CD14-positive monocyte (primary cell): ENCODE results near the gene KIF4A. TPM values are rescaled to one million over a fixed set of nuclear protein-coding genes. Genes with fewer than 3 reads are reported as not detected.

ENCODE experiments used
- DNase-seq, 3 donors: peaks; one replicate each; pipeline ENCODE4 v3.0.0-alpha.2; 2011 to 2022
- H2AFZ ChIP-seq: 2 replicates; pipeline ENCODE4 v1.6.0; 2012; ENCODE audit warnings: mild to moderate bottlenecking, low read depth, low read length, inconsistent platforms; ENCODE audit not compliant: insufficient read depth, poor library complexity, severe bottlenecking
- H3K27ac ChIP-seq, 2 donors: 1 replicate in 1 of 2; 2 replicates in 1 of 2; pipeline ENCODE4 v1.5.1; 2012 to 2013; ENCODE audit warnings: low read length in 2 of 2, control low read depth in 1 of 2, inconsistent platforms in 1 of 2, low read depth in 1 of 2, mild to moderate bottlenecking in 1 of 2
- H3K27me3 ChIP-seq, 2 donors: one replicate each; pipeline versions ENCODE4 v1.6.0 to v1.6.1; 2011 to 2013; ENCODE audit warnings: low read length in 2 of 2; ENCODE audit not compliant: control insufficient read depth in 2 of 2, insufficient read depth in 2 of 2
- H3K36me3 ChIP-seq, 2 donors: replicated peaks in 1 of 2; 1 replicate in 1 of 2; 2 replicates in 1 of 2; pipeline versions ENCODE4 v1.5.1 to v1.6.1; 2012 to 2013; ENCODE audit warnings: low read length in 2 of 2, control low read depth in 1 of 2, inconsistent platforms in 1 of 2, mild to moderate bottlenecking in 1 of 2; ENCODE audit not compliant: insufficient read depth in 2 of 2, control insufficient read depth in 1 of 2
- H3K4me1 ChIP-seq, 2 donors: 1 replicate in 1 of 2; 2 replicates in 1 of 2; pipeline versions ENCODE4 v1.5.1 to v1.6.1; 2012 to 2013; ENCODE audit warnings: low read length in 2 of 2, control low read depth in 1 of 2, inconsistent platforms in 1 of 2, mild to moderate bottlenecking in 1 of 2, moderate library complexity in 1 of 2; ENCODE audit not compliant: insufficient read depth in 2 of 2, control insufficient read depth in 1 of 2
- H3K4me2 ChIP-seq: replicated peaks from 2 replicates; pipeline ENCODE3; 2012; ENCODE audit warnings: low read length, moderate library complexity, mild to moderate bottlenecking; ENCODE audit not compliant: poor library complexity, severe bottlenecking; ENCODE audit errors: extremely low read depth
- H3K4me3 ChIP-seq, 3 experiments: fragments of 200-600 bp in 1 of 3; sonication (generic) in 1 of 3; replicated peaks in 1 of 3; 1 replicate in 2 of 3; 2 replicates in 1 of 3; pipeline ENCODE4 v1.5.1; 2011 to 2013; ENCODE audit warnings: low read length in 3 of 3, mild to moderate bottlenecking in 3 of 3, control low read depth in 2 of 3, low read depth in 2 of 3, inconsistent platforms in 1 of 3, moderate library complexity in 1 of 3
- H3K79me2 ChIP-seq: 2 replicates; pipeline ENCODE4 v1.6.0; 2012; ENCODE audit warnings: mild to moderate bottlenecking, control low read depth, inconsistent platforms, low read length, moderate library complexity; ENCODE audit not compliant: insufficient read depth
- H3K9ac ChIP-seq: 2 replicates; pipeline ENCODE4 v1.6.0; 2017; ENCODE audit warnings: low read length, mild to moderate bottlenecking; ENCODE audit not compliant: insufficient read depth, poor library complexity, severe bottlenecking
- H3K9me3 ChIP-seq, 2 donors: replicated peaks in 1 of 2; 1 replicate in 1 of 2; 2 replicates in 1 of 2; pipeline versions ENCODE4 v1.5.1 to v1.6.1; 2012 to 2013; ENCODE audit warnings: low read length in 2 of 2, control low read depth in 1 of 2; ENCODE audit not compliant: control insufficient read depth in 1 of 2, insufficient read depth in 1 of 2
- H4K20me1 ChIP-seq: 2 replicates; pipeline ENCODE4 v1.6.0; 2012; ENCODE audit warnings: mild to moderate bottlenecking, low read length, control low read depth, moderate library complexity; ENCODE audit not compliant: insufficient read depth
- H3K27ac Mint-ChIP-seq, 7 donors: one replicate each; pipeline ENCODE4 v1.8.0; 2020; ENCODE audit warnings: mild to moderate bottlenecking in 7 of 7, mixed read lengths in 7 of 7, moderate library complexity in 6 of 7, inconsistent platforms in 2 of 7
- H3K27me3 Mint-ChIP-seq, 3 donors: one replicate each; pipeline ENCODE4 v1.8.0; 2021 to 2022; ENCODE audit warnings: low read depth in 3 of 3, mild to moderate bottlenecking in 3 of 3, mixed read lengths in 3 of 3, moderate library complexity in 3 of 3, inconsistent platforms in 1 of 3
- H3K36me3 Mint-ChIP-seq, 2 donors: one replicate each; pipeline ENCODE4 v1.8.0; 2020; ENCODE audit warnings: mixed read lengths in 2 of 2, inconsistent platforms in 1 of 2, mild to moderate bottlenecking in 1 of 2
- H3K4me1 Mint-ChIP-seq: one replicate; pipeline ENCODE4 v1.8.0; 2020; ENCODE audit warnings: mild to moderate bottlenecking, mixed read lengths
- H3K4me3 Mint-ChIP-seq, 2 donors: one replicate each; pipeline ENCODE4 v1.8.0; 2020; ENCODE audit warnings: mild to moderate bottlenecking in 2 of 2, mixed read lengths in 2 of 2, moderate library complexity in 1 of 2
- H3K9me3 Mint-ChIP-seq, 7 donors: one replicate each; pipeline ENCODE4 v1.8.0; 2020 to 2022; ENCODE audit warnings: mixed read lengths in 7 of 7, mild to moderate bottlenecking in 6 of 7, moderate library complexity in 6 of 7, inconsistent platforms in 2 of 7
- WGBS: methylation state at CpG from one replicate; pipeline ENCODE4 v1.1.5; 2013; ENCODE audit warnings: missing lambda C conversion rate; ENCODE audit not compliant: insufficient coverage; 5-methylcytosine and 5-hydroxymethylcytosine counted together
- intact Hi-C, 2 donors: fragments of 100-400 bp; cut with micrococcal nuclease; formaldehyde crosslinking; loops; one replicate each; pipeline versions ENCODE4 v1.15.0 to v1.15.1; 2023
- polyA plus RNA-seq, 3 donors: library from polyadenylated mRNA; depleted of rRNA in 1 of 3; unstranded in 2 of 3; stranded (reverse) in 1 of 3; fragments of 300-500 nt in 2 of 3; fragments of >200 nt in 1 of 3; fragmentation: Illumina TruSeq in 2 of 3; gene quantifications; 1 replicate in 2 of 3; 2 replicates in 1 of 3; pipeline ENCODE4 v1.2.3, GENCODE V29; 2012 to 2021
- TF ChIP-seq, protein P1 (sequence below): fragments of 200-600 bp; IDR thresholded peaks from one replicate; pipeline ENCODE4 v1.8.0; 2022; ENCODE audit warnings: antibody characterized with exemption, mild to moderate bottlenecking

The KIF4A gene
- polyA plus RNA-seq, 3 donors, result 0.03 TPM; not detected in 2

GRCh38 chrX:70281951-70282350, 8.0 kb upstream of the KIF4A start, which contains the start of gene RAB41:
RAB41 (plus strand) TSS chrX:70282172; CDS start chrX:70282218, 46 bp downstream.
- H3K4me1 Mint-ChIP-seq, result no peaks in the 10 kb centered on the region
- Histone ChIP-seq H3K4me2 (no peak within 1 kb of the TSS), H3K4me1 (no peaks in the 10 kb centered on the region), H2AFZ (no peak within 1 kb of the TSS), H3K36me3 (peaks cover 3 to 14% of the 10 kb centered on the region in 2 donors), H3K27me3 (no peaks in the 10 kb centered on the region), H3K79me2 (no peaks in the 10 kb centered on the region), H3K9ac (no peak within 1 kb of the TSS), H3K27ac (no peak within 1 kb of the TSS), H4K20me1 (no peaks in the 10 kb centered on the region), H3K4me3 (no peak within 1 kb of the TSS), H3K9me3 (no peaks in the 10 kb centered on the region)
- TF ChIP-seq, protein P1, sequence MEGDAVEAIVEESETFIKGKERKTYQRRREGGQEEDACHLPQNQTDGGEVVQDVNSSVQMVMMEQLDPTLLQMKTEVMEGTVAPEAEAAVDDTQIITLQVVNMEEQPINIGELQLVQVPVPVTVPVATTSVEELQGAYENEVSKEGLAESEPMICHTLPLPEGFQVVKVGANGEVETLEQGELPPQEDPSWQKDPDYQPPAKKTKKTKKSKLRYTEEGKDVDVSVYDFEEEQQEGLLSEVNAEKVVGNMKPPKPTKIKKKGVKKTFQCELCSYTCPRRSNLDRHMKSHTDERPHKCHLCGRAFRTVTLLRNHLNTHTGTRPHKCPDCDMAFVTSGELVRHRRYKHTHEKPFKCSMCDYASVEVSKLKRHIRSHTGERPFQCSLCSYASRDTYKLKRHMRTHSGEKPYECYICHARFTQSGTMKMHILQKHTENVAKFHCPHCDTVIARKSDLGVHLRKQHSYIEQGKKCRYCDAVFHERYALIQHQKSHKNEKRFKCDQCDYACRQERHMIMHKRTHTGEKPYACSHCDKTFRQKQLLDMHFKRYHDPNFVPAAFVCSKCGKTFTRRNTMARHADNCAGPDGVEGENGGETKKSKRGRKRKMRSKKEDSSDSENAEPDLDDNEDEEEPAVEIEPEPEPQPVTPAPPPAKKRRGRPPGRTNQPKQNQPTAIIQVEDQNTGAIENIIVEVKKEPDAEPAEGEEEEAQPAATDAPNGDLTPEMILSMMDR, result no peak
- peaks cover 0 to 2% (median 1%) of the 10 kb centered on the region in 3 donors for H3K27me3 Mint-ChIP-seq
- intact Hi-C loops, result no loop called here
- peak within 1 kb of the TSS in 1 of 2 donors; percentile 27 for H3K4me3 Mint-ChIP-seq
- no peak for DNase-seq
- WGBS, result 97% methylated on average over 11 of the region's 21 CpGs
- peaks cover 16 to 31% of the 10 kb centered on the region in 2 donors for H3K36me3 Mint-ChIP-seq
- peaks cover 0 to 6% (median 1%) of the 10 kb centered on the region in 7 donors for H3K9me3 Mint-ChIP-seq
- no peak within 1 kb of the TSS for H3K27ac Mint-ChIP-seq

DNA sequence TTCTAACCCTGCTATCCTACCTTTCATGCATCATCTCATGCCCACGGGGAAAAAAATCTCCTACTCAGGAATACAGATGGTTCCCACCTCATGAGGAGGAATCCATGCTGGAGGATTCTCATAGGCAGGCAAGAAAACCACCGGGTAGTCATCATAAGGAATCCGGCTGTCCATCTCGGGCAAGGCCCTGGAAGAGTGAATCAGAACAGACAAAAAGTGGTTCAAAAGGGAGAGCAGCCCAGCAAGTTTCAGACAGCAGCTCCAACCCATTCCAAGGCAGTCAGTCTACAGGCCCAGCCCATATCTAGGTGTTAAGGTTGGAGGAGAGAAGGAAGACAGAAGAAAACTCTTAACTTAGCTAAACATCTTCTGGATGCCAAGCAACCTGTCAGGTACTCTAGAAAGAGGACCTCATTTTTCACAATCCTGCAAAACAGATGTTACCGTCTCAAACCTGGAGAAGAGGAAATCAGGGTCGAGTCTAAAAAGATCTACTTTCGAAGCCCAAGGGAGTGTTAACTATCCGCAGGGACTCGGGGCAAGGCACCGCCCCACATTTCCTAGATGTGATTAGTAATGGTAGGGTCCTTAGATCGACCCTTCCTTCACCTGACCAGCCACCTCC, 624 bp upstream of the KIF4A start:
- H3K4me2 ChIP-seq, result peak overlapping the region; percentile 82
- intact Hi-C loops, result loop anchor here (2.0 to 5.0 kb wide), 2 partner anchors 156 to 157 kb away; partner anchors contain the start of gene IGBP1 (in 2 of the 2)
- no peaks in the 10 kb centered on the region for H3K27me3 ChIP-seq
- peaks cover 21% of the 10 kb centered on the region for H3K4me1 Mint-ChIP-seq
- peaks cover 0 to 2% (median 0%) of the 10 kb centered on the region in 7 donors for H3K9me3 Mint-ChIP-seq
- no peaks in the 10 kb centered on the region for H4K20me1 ChIP-seq
- TF ChIP-seq, protein P1, result no peak
- H3K36me3 Mint-ChIP-seq, result peaks cover 23 to 29% of the 10 kb centered on the region in 2 donors
- peak overlapping the region; percentile 61 for H3K9ac ChIP-seq
- H3K27ac ChIP-seq, result peak overlapping the region; percentile 52 to 84
- no peaks in the 10 kb centered on the region for H3K9me3 ChIP-seq
- peak overlapping the region; percentile 70 to 94 (median 87) for H3K27ac Mint-ChIP-seq
- peaks cover 12 to 29% of the 10 kb centered on the region in 2 donors for H3K36me3 ChIP-seq
- no CpG with 5 or more reads among the region's 11 CpGs for WGBS
- peaks cover 0 to 3% (median 0%) of the 10 kb centered on the region in 3 donors for H3K27me3 Mint-ChIP-seq
- peak overlapping the region; percentile 53 to 87 (median 76) for H3K4me3 ChIP-seq
- no peak for DNase-seq
- peak overlapping the region; percentile 81 to 93 for H3K4me3 Mint-ChIP-seq
- peaks cover 36% of the 10 kb centered on the region for H3K79me2 ChIP-seq
- H2AFZ ChIP-seq, result peak overlapping the region; percentile 80
- peaks cover 14 to 24% of the 10 kb centered on the region in 2 donors for H3K4me1 ChIP-seq
